ENCODE results near the gene ENOX2.

DNA sequence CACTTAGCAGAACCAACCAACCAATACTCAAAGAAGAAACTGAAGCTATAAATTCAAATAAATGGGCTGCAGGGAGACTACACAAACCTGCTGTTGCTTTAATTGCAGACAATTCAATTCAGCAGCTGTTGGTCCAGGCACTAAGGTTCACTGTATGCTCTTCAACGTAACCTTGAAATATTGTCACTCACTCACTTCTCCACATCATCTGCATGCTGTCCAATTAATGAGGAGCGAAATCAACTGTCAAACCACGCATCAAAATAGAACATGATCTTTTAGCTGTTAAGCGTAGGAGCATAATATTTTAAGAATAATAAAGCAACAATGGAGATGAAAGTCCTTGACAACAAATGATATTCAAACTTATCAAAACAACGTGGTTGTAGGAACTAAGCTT, 17.0 kb downstream of the ENOX2 start:
- TF ChIP-seq EZH2 (IDR thresholded peaks at IDR 0.05) (no peak), FOXP2 (optimal IDR thresholded peaks at IDR 0.05; ENCODE audit: control extremely low read depth, extremely low read length, insufficient read depth) (no peak)

Data from SK-N-MC (cell line).